AG20443 (cell line): Measurements from ENCODE around the gene TBL1X.

Experiments
- DNase-seq: peaks from one replicate; pipeline ENCODE4 v3.0.0; 2012; ENCODE audit warnings: low spot score, mixed read lengths

The TBL1X gene

DNA sequence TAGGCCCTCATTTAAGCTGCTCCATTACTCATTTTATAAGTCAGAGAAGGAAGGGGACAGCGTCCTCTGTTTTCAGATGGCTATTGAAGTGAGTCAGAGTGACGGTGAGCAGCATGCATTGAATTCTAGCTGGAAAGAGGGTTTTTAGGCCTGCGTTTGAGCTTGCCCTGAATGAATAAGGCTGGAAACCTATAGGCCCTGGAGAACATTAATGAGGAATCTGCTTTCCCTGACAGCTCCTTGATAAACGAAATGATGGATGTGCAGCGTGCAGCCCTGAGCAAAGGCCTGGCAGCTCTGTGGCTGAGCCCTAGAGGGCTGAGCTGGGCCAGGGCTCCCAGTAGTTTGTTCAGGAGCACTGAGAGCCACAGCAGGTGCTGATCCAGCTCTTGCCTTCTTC lies 33.4 kb downstream of the TBL1X start:
- DNase-seq, result no peak

DNA sequence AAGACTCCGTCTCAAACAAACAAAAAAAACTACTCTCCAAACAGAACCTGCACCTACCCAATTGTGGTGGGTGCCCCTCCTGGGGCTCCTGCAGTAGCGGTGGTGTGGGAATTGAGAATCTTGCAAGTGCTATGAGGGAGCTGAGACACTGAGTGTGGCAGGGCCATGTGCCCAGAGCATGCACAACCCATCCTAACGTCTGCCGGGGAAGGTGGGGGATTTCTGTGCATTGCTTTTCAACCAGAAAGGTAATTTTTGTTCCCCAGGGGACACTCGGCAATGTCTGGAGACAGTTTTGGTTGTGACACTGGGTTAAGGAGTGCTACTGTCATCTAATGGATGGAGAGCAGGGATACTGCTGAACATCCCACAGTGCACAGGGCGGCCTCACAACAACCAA lies 35.7 kb downstream of the TBL1X start:
- DNase-seq, result no peak

DNA sequence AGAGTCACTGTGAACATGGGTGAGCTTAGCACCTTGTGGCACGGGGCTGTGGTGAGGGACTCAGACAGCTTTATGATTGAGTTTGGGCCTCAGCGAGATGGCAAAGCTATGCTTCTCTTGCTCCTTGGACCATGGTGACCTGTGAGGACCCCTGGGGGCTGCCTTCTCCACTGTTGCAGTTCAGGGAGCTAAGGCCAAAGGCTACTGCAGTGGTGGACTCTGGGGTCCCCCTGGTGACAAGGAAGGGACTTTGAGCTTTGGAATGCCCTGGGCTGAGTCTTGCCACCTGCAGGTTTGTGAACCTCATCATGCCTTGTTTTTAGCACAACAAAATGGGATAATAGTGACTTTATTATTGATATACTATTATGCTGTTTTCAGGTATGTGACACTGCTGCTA lies 36.5 kb downstream of the TBL1X start:
- no peak for DNase-seq

DNA sequence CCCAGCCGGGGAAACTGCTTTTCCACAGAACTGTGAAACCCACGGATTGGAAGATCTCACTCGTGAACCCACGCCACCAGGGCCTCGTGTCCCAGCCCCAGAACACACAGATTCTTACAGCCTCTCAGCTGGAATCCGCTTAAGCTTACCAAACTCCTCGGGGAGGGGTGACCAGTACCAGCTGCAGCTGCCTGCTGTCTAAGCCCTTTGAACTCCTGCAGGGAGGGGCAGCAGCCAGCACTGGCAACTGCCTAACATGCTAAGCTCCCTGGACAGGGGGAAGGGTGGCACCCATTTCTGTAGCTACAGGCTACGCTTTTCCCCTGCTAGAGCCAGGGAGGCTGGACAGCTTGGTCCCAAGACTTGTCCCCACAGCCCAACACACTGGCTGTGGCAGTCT lies 38.4 kb downstream of the TBL1X start:
- DNase-seq, result no peak

DNA sequence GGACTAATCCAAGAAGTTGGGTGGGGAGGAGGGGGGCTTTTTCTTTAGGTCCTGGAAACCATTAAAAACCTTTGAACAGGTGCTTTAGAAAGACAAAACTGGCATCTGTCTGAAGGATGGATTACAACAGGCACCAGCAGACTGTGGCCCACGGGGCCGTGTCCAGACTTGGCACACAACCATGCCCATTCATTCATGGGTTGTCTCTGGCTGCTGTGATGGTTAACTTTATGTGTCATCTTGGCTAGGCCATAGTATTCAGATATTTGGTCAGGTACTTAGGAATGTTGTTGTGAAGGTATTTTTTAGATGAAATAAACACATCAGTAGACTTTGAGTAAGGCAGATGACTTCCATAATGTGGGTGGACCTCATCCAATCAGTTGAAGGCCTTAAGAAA lies 45.5 kb downstream of the TBL1X start:
- DNase-seq, result no peak

DNA sequence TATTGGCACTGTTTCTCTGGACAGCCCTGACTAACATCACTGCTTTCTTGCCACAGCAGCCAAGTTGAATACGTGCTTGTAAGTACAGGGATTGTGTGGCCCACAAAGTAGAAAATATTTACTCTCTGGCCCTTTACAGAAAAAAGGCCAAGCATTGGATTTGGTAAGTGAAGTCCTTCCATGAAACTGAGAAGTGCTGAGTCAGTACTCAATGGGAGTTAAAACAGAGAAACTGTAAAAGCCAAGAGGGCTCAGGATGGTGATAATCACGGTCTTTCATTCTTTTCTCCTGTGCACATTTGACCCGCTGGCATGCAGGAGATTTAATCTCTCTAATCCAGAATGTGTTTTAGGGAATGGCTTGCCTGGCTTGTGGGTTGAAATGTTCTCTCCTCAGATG lies 46.1 kb downstream of the TBL1X start:
- DNase-seq, result no peak

DNA sequence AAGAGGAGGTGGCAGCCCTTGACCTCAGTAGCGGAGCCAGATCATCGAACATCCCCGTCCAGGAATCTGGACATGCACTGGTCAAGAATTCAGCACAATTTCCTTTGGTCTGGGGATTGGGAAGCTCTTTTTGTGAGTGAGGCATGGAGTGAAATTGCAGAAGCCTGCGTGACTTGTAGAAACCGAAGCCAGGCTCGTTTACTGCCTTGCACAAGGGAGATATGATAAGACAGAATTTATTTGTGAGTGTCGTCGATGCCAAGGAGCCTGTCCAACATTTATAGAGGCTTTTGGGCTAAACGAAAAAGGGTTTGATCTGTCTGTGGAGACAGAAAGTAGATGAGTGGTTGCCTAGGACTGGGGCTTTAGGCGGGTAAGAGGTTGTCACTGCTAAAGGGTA lies 50.6 kb downstream of the TBL1X start:
- no peak for DNase-seq

DNA sequence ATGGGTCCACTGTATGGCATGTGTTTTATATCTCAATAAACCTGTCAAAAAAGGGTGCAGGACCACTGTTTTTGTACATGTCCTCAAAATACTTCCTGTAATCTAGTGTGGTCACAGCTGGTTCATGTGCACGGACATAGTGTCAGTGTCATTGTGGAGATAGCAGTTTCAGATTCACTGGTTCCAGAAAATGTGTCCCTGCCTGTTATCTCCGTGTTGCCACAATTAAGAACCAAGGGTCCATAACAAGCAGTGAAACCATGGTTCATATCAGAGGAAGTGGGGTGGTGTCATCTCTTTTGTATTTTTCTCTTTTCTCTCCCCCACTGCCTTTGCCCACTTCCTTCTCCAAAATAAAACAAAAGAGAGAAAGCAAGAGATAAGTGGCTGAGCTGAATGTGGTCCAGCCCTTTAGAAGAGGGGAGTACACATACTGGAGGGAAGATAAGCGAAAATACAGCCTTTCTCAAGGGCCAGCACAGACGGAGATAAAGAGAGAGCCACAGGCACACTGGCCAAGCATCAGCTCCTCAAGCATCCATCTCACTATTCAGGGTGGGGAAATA lies 51.2 kb downstream of the TBL1X start:
- no peak for DNase-seq

DNA sequence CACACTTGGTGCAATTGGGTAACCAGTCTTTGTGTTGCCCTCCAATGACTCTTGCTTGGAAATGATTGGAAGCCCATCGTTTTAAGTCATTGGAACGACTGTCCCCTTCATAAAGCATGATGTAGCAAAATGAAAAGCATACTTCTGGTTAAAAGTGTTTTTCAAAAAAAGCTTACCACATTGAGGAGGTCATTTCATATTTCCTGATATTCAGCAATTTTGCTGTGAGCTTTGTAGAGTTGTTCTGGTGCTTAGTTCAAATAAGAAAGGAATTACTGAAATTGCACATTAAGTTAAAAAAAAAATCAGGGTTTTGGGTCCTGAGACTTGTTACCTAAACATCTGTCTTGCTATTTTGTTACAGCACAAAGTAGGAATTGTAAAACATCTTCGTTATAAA lies 51.8 kb downstream of the TBL1X start:
- no peak for DNase-seq

DNA sequence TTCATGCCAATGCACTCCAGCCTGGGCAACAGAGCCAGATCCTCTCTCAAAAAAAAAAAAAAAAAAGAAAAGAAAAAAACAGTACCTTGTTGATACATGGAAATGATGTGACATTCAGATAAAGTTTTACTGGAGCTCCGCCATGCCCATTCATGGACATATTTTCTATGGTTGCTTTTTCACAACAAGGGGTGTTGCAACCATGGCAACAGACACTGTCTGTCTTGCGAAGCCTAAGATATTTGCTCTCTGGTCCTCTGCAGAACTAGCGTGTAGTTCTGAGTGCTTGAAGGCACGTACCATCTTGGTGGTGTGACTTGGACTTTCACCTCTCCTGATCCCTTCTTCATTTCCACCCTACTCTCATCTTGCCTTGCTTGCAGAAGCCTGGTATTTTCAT lies 53.2 kb downstream of the TBL1X start:
- DNase-seq, result no peak

DNA sequence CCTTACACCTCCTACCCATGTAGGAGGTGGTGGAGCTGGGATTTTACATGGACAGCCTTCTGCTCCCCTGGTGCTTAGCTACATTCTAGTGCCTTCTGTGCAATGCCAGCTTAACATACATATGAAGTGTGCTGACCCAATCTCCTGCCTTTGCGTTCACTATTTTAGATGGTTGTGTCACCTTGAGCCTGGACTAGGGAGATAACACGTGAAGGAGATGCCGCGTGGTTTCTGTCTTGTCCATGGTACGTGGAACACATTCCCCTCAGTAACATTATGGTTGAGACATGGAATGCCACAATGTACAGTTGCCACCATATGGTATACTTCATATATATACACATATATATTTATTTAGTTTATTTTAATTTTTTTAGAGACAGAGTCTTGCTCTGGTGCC lies 54.0 kb downstream of the TBL1X start:
- no peak for DNase-seq

DNA sequence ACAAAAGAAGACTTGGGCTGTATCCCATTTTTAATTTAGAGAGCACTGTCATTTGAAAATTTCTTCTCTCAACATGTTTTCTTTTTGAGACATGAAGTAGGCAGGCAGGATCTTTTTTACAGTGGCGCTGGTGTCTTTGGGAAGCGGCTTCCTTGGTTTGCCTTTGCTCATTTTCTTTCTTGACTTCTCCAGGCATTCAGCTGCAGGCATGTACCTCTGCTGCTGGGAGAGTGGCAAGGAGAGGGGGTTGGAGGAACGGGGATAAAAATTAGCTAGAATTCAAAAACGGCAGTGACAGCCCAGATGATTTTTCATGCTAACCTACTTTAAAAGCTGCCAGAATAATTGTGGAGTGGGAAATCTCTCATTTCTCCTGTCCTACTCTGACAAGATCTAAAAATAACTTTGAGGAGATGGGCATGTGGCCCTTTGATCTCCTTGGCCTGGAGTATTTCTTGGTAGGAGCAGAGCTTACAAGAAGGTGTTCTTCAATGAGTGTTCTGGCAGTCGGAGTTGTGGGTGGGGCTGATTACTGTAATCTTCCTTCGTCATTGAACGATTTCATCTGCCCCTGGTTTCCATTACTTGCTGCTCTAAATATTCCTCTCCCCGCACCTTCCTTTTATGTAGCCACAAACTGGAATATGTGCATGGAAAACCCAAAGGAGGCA lies 54.8 kb downstream of the TBL1X start:
- DNase-seq, result peak; percentile 16

DNA sequence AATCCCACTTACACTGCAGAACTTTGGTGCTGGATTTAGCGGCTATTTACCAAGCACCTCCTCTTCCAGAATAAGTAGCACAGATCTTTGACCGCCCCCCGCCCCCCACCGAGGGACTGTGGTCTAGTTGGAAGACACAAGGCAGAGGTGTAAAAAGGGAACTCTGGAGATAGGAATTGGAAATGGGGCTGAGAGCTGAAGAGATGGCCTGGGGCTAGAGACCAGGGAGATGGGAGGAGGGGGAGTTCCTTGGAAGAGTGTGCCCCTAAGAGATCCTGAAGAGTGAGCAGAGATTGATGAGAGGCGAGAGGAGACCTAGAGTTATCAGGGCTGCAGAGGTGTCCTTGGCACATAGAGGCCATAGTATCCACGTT lies 55.3 kb downstream of the TBL1X start:
- DNase-seq, result no peak

DNA sequence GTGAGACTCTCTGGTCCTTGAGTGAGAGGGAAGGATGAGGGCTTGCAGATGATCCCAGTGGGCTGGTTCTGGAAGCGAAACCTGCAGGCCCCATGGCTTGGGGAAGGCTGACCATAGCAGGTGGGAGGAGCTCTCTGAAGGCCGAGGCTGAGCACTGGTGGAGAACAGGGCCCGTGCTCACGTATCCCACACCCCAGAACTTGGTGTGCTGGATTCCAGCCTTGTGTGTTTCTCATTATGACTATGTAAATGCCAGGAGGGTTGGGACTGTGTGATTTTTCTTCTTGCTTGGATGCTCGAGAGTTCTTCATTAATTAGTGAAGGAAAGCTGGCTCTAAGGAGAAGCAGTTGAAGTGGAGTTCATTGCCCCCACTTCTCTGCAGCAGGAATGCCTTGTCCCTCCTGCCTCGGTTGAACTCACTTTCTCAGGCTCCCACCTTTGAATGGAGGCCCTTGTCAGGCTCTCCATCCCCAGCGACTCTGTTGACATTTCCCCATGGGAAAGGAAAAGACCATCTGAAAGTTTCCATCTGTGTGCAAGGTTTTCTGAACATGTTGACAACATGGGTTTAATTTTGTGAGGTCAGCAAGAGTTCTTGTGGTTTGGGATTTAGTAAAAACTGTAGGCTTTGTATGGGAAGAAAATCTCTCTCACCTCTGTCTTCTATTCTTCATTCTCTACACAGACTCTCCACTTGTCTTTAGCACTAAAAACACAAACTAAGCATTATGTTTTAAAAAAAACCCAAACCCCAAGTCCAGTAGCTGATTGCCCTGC lies 57.7 kb downstream of the TBL1X start:
- no peak for DNase-seq

DNA sequence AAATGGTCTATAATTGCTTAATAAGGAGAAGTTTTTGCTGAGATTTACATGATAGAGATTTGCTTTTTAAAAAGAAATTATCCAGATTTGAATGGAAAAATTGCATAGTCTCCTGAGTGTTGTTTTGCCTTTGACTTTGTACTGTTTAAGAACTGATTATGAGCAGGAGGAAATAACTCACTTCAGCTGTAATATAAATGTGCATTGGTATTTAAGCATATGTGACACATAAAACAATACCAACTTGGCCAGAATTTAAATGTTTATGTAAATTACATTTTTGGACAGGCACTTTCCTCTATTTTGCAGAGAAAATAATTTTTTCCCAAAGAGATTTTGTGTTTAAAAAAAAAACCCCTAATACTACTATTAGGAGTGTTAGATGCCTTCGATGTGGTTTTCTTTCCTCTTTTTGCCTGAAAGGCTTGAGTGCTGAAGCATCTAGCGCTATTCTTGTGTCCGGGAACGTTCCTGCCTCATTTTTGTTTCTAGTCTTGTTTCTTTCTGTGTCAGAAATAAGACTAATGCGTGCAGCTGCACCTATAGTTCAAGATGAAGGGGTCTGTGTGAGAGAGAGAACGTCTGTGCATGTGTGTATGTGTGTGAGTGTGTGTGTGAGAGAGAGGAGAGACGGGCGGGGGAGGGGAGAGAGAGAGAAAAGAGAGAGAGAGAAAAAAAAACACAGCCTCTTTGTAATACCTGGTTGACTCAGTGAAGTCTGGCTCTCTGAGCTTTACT lies 60.8 kb downstream of the TBL1X start:
- no peak for DNase-seq

DNA sequence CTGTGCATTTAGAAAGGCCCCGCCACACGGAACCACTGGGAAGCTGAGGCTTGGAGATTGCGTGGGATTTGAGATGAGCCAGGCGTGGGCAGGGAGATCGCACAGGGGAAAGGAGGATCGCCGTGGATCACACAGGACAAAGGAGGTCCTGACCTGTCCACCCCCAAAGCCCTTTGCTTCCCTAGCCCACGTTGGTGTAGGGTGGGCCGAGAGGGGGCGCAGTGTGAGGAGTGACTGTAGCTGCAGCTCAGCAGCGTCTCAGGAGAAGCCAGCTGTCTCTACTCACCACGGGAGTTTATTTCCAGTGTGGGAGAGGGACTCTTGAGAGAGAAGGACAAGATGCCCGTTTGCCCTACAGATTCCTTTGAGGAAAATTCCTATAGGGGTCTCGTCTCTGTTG lies 62.1 kb downstream of the TBL1X start:
- DNase-seq, result no peak

DNA sequence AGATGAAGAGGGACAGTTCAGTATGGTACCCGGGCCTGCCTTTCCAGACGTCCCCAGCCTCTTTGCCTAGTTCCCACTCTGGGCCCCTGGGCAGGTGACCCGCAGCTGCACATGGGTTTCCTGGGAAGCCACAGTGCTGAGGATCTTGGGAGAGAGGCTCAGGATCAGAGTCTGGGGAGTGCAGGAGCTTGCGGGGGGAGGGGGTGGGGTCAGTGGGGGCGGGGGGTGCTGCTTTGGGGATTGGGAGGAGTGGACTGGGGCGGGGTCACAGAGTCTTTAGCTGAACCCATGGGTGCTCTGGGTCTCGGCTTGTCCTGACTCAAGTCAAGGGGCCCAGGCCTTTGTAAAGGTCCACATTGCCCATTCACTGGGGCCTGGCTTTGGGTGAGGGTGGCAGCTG lies 63.6 kb downstream of the TBL1X start:
- no peak for DNase-seq

DNA sequence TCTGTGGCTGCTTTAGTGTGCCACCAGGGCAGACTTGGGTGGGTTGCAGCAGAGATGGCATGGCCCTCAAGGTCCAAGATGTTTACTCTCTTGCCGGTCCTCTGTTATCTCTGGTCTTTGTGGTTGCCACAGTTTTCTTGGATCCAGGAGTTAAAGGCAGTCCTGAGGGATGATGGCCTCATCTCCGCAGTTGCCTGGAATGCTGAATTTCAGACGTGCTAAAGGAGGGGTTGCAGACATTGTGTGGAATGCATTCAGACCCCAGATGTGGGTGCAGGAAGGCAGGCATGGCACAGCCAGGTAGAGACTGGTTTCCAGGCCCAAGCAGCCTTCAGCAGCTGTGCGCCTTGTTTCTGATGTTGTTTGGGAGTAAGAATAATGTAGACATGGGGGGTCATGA lies 64.4 kb downstream of the TBL1X start:
- DNase-seq, result no peak

DNA sequence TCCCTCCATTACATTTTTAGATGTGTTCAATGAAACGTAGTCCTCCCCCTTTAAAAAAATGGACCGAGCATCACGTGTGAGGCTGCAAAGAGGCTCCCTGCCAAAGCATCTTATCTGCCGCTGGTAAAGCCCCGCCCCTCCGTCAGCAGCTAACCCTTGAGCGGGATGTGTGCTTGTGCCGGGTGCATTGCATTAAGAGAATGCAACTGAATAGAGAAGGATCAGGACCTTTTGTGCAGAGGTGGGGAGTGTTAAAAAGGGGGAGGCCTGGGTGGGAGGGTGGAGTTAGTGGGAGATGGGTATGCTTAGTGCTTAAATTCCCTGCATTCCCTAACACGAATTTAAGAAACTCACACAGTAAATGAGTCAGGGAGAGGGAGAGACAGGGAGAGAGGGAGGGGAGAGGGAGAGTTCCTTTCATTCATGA lies 66.0 kb downstream of the TBL1X start:
- DNase-seq, result peak; percentile 80

DNA sequence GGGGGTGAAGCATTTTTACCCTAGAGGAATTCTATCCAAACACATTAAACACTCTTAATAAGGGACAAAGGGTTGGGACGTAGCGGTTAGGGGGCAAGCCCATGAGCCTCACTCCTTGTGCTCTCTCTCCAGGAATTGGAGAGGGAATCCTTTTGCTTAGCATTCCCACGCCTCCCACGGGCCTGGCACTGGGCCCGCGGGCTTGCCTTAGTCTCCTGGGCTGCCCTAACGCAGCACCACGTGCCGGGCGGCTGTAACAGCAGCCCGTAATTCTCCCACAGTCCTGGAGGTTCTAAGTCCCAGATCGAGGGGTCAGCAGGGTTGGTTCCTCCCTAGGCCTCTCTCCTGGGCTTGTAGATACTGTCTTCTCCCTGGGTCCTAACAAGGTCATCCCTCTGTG lies 67.5 kb downstream of the TBL1X start:
- no peak for DNase-seq

DNA sequence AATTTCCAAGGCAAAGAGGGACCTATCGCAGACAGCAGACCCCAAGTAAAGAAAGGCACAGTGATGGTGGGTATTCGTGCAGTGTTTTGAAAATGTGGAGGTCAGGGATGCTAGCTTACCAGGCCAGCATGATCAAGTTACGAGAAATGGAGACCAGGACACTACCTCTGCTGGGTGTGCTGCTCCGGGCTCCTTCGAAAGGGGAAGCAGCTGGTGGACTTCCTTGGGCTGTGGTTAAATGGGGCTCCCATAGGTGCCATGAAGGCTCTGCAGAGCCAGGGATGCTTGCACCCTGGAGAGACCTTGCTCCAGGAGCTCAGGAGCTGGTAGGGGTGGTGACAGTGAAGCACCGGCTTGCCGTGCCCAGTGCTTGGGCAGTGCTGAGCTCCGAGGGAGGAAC lies 68.8 kb downstream of the TBL1X start:
- no peak for DNase-seq

DNA sequence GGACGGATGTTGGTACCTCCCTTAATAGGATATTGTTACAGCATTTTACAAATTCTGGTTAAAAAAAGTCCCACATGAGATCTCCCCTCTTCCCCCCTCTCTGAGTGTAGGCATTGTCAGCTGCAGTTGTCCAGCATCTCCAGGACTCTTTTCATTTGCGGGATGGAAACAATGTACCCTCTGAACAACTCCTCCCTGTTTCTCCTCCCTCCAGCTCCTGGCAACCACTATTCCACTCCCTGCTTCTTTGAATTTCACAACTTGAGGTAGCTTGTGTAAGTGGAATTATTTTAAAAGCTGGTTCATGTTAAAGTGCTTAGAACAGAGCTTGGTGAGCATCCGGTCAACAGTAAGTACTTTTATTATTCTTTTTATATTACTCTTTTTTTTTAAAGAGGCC lies 69.8 kb downstream of the TBL1X start:
- DNase-seq, result peak; percentile 36

DNA sequence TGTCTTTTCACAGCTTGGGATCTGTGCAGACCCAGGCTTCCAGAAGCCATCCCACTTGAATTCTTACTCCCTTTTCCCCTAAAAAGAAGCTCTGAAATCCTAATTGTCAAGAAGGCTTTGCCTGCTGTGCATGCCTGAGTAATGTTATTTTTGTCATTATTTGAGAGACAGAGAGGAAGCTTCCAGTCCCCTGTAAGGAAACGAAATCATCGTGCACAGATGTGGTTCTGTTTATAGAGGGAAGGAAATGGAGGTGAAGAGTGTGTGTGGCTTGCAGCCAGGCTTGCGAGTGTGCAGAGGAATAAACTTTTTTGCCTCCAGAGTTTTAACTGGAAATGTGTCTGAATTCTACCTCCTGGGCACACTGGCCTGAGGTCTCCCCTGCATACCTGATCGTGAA lies 70.2 kb downstream of the TBL1X start:
- no peak for DNase-seq
